ENCODE results near the gene SCARF1. TPM values are rescaled to one million over a fixed set of nuclear protein-coding genes. Genes with fewer than 3 reads are reported as not detected.

Gene SCARF1
- total RNA-seq, 2 experiments from 2014 or later: 0.19 to 0.29 TPM

DNA sequence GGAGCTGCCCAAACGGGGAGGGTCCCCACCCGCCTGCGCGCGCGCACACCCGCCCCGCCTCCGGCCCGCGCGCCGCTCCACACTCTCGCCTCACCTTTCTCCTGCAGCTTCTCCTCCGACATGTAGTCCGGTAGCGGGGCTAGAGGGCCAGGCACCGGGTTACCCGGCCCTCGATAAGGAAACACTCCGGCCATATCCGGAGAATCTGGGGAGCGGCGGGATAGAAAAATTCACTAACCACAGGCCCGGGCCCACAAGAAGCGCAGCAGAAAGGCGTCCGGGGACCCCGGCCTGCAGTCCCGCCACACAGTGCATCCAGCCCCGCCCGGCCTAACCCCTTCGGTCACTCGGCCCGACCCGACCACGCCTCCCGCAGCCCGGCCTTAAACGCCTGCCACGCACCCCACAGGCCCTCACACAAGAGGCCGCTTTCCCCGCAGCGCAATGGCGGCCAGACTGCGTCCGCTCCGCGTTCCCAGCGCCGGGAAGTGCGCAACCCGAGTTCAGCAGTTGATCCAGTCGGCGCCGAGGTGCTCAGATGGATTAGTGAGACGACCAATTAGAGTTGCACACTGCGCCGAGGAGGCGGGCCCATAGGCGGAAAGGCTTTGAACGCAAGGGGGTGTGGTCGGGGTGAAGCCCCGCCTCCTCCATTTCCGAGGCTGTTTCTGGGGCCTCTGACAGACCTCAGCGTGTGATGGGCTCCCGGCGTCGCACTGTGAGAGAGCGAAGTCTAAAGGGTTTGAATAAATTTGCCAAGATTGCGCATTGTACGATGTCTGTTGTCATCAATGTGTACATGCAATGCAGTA is 39.1 kb upstream of the SCARF1 start, which contains the start of gene PRPF8:
Gene PRPF8 (minus strand): TSS at position 490 of the 812 bp plus-strand sequence. CDS start 296 bp downstream, at position 194.
- TF ChIP-seq EZH2phosphoT487 (IDR thresholded peaks at IDR 0.05; ENCODE audit: borderline replicate concordance, low read depth, low read length): no peak
- TF ChIP-seq, protein P1, sequence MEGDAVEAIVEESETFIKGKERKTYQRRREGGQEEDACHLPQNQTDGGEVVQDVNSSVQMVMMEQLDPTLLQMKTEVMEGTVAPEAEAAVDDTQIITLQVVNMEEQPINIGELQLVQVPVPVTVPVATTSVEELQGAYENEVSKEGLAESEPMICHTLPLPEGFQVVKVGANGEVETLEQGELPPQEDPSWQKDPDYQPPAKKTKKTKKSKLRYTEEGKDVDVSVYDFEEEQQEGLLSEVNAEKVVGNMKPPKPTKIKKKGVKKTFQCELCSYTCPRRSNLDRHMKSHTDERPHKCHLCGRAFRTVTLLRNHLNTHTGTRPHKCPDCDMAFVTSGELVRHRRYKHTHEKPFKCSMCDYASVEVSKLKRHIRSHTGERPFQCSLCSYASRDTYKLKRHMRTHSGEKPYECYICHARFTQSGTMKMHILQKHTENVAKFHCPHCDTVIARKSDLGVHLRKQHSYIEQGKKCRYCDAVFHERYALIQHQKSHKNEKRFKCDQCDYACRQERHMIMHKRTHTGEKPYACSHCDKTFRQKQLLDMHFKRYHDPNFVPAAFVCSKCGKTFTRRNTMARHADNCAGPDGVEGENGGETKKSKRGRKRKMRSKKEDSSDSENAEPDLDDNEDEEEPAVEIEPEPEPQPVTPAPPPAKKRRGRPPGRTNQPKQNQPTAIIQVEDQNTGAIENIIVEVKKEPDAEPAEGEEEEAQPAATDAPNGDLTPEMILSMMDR (conservative IDR thresholded peaks at IDR 0.05; ENCODE audit: low read length): no peak
- H3K9me2 ChIP-seq (ENCODE audit: insufficient read depth, low read length): no peaks in the 10 kb centered on the region
- peak within 1 kb of the TSS; percentile 68 for H3K4me2 ChIP-seq (ENCODE audit: low read length)
- H3K4me1 ChIP-seq (ENCODE audit: insufficient read depth, low read length, poor library complexity, severe bottlenecking): peaks cover 12% of the 10 kb centered on the region
- H3K27ac ChIP-seq (ENCODE audit: low read depth, low read length, poor library complexity, severe bottlenecking): peak within 1 kb of the TSS; percentile 54
- H4K20me1 ChIP-seq (ENCODE audit: insufficient read depth, low read length): peaks cover 16% of the 10 kb centered on the region
- no TSS peak for BruUV-seq (replicated peaks)
- ChIA-PET POLR2A (interaction anchor here (0.7 to 1.1 kb wide), 4 partner anchors 18 to 212 kb away, joined by 3 to 5 read pairs (median 3); no protein-coding TSS in a partner anchor), CTCF (ENCODE audit: unreplicated experiment) (no interaction called here)
- H3K79me2 ChIP-seq (ENCODE audit: insufficient read depth, low read depth, low read length): peaks cover 30% of the 10 kb centered on the region
- peak; percentile 98 for DNase-seq (ENCODE audit: low spot score)
- H3K36me3 ChIP-seq (ENCODE audit: insufficient read depth, low read length): peaks cover 41% of the 10 kb centered on the region
- intact Hi-C loops (cut with micrococcal nuclease; ENCODE audit: unreplicated experiment): loop anchor here (2.0 kb wide), 1 partner anchor 32 kb away; no protein-coding TSS in a partner anchor
- H3K9me3 ChIP-seq (ENCODE audit: low read length): no peaks in the 10 kb centered on the region
- H2AFZ ChIP-seq (ENCODE audit: low read length): peak within 1 kb of the TSS; percentile 48
- H3K4me3 ChIP-seq (ENCODE audit: low read depth, low read length, poor library complexity, severe bottlenecking): peak within 1 kb of the TSS; percentile 95

DNA sequence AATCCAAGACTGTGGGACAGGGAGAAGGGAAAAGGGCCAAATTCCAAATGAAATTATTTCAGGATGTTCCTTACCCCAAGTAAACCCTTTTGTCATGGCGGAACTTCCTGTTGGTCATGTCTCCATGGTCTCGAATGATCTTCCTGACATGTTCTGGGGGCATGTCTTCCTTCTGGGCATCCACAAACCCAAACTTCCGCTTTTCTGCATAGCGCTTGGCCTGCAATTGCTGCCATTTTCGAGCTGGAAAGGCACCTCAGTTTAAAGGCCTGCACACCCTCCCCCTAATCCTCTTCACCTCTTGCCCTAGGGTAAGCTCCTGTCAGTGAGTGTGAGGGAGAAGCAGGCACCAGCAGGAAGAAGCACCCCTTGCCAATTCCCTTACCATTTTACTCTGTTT is 37.9 kb upstream of the SCARF1 start:
- intact Hi-C loops (cut with micrococcal nuclease; ENCODE audit: unreplicated experiment): no loop called here
- POLR2A ChIA-PET: interaction anchor here (0.6 to 1.1 kb wide), 3 partner anchors 34 to 116 kb away, joined by 3 to 5 read pairs (median 4); no protein-coding TSS in a partner anchor
- no peak for DNase-seq (ENCODE audit: low spot score)
- H3K4me3 ChIP-seq (ENCODE audit: low read depth, low read length, poor library complexity, severe bottlenecking): peak overlapping the region; percentile 95
- no peak for TF ChIP-seq EZH2phosphoT487 (IDR thresholded peaks at IDR 0.05; ENCODE audit: borderline replicate concordance, low read depth, low read length)
- TF ChIP-seq, protein P1 (conservative IDR thresholded peaks at IDR 0.05; ENCODE audit: low read length): no peak
- BruUV-seq (replicated peaks): no TSS peak
- no peak overlapping the region for H2AFZ ChIP-seq (ENCODE audit: low read length)
- no peak overlapping the region for H3K27ac ChIP-seq (ENCODE audit: low read depth, low read length, poor library complexity, severe bottlenecking)
- peaks cover 52% of the 10 kb centered on the region for H3K36me3 ChIP-seq (ENCODE audit: insufficient read depth, low read length)
- H3K4me1 ChIP-seq (ENCODE audit: insufficient read depth, low read length, poor library complexity, severe bottlenecking): peaks cover 12% of the 10 kb centered on the region
- H3K9me3 ChIP-seq (ENCODE audit: low read length): no peaks in the 10 kb centered on the region
- CTCF ChIA-PET (ENCODE audit: unreplicated experiment): no interaction called here
- H4K20me1 ChIP-seq (ENCODE audit: insufficient read depth, low read length): peaks cover 16% of the 10 kb centered on the region
- peak overlapping the region; percentile 68 for H3K4me2 ChIP-seq (ENCODE audit: low read length)
- peaks cover 30% of the 10 kb centered on the region for H3K79me2 ChIP-seq (ENCODE audit: insufficient read depth, low read depth, low read length)
- no peaks in the 10 kb centered on the region for H3K9me2 ChIP-seq (ENCODE audit: insufficient read depth, low read length)

DNA sequence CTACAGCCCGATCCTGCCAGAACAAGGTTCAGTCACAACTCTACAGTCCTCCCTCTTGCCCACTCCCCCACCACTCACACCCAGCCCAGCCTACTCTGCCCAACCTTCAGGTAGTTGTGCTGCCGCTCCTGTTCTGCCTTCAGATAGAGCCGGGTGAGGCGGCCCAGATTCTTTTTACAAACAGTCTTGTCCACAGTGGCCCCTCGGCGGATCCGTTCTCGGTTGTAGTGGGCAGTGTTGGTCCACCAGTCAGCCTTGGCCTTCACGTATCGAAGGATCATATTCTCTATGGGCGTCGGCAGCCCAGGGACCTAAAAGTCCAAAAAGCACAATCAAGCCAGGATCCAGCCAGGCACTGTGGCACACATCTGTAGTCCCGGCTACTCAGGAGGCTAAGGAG is 30.9 kb upstream of the SCARF1 start:
- POLR2A ChIA-PET: no interaction called here

More for the DNA sequence above, 30.9 kb upstream of the SCARF1 start:
- Histone ChIP-seq H3K79me2 (ENCODE audit: insufficient read depth, low read depth, low read length) (no peaks in the 10 kb centered on the region), H3K4me2 (ENCODE audit: low read length) (no peak overlapping the region), H3K4me1 (ENCODE audit: insufficient read depth, low read length, poor library complexity, severe bottlenecking) (no peaks in the 10 kb centered on the region), H3K27ac (ENCODE audit: low read depth, low read length, poor library complexity, severe bottlenecking) (no peak overlapping the region), H3K36me3 (ENCODE audit: insufficient read depth, low read length) (peaks cover 99% of the 10 kb centered on the region), H3K9me2 (ENCODE audit: insufficient read depth, low read length) (no peaks in the 10 kb centered on the region), H3K4me3 (ENCODE audit: low read depth, low read length, poor library complexity, severe bottlenecking) (no peak overlapping the region), H3K9me3 (ENCODE audit: low read length) (no peaks in the 10 kb centered on the region), H2AFZ (ENCODE audit: low read length) (no peak overlapping the region), H4K20me1 (ENCODE audit: insufficient read depth, low read length) (no peaks in the 10 kb centered on the region)
- no TSS peak for BruUV-seq (replicated peaks)
- CTCF ChIA-PET (ENCODE audit: unreplicated experiment): no interaction called here
- TF ChIP-seq EZH2phosphoT487 (IDR thresholded peaks at IDR 0.05; ENCODE audit: borderline replicate concordance, low read depth, low read length): no peak
- TF ChIP-seq, protein P1 (conservative IDR thresholded peaks at IDR 0.05; ENCODE audit: low read length): no peak
- intact Hi-C loops (cut with micrococcal nuclease; ENCODE audit: unreplicated experiment): no loop called here
- DNase-seq (ENCODE audit: low spot score): no peak

Data from OCI-LY7 (cell line).